ENCODE results near the gene GRPEL1. TPM values are rescaled to one million over a fixed set of nuclear protein-coding genes. Genes with fewer than 3 reads are reported as not detected.

The GRPEL1 gene
- total and polyA plus RNA-seq, 2 experiments from 2014 or later, result 27.4 to 112 TPM

DNA sequence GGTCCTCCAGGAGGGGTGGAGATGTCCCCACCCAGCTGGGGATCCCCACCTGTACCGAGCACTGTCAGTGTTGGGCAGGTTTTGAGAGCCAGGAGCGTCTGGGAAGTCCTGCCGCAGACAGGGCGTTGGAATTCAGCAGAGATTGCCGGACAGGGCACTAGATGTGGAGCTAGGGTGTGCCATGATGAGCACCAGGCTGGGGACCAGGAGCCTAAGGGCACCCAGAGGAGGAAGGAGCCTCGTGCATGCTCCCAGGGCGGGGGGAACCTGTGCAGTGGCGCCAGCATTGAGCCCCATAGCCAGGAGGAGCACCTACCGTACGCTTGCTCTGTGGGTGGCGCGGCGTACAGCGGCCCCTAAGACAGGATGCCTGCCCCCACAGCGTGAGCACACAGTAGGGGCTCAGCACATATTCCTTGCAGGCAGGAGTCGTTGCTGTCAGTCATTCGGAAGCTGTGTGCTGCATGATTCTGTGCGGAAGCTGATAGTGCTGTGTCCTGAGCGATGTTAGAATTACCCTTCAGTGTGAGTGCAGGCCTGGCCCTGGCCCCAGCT is 43.5 kb downstream of the GRPEL1 start:
- Histone ChIP-seq H2AFZ (no peak overlapping the region), H3F3A (replicated peaks; ENCODE audit: low read depth) (no peaks in the 10 kb centered on the region), H3K4me2 (no peak overlapping the region), H3K36me3 (ENCODE audit: insufficient read depth) (no peaks in the 10 kb centered on the region; the same call in 1 of the 2 replicates), H3K27ac (ENCODE audit: low read depth) (no peak overlapping the region), H3K27me3 (ENCODE audit: insufficient read depth) (no peaks in the 10 kb centered on the region), H3K9me2 (ENCODE audit: insufficient read depth) (no peaks in the 10 kb centered on the region), H3K4me3 (no peak overlapping the region), H3K4me1 (ENCODE audit: insufficient read depth) (no peaks in the 10 kb centered on the region; the same call in 1 of the 2 replicates), H4K20me1 (replicated peaks; ENCODE audit: insufficient read depth) (peaks cover 7% of the 10 kb centered on the region), H3K79me2 (replicated peaks; ENCODE audit: insufficient read depth) (peaks cover 3% of the 10 kb centered on the region; the same call in 1 of the 2 replicates)
- peaks cover 30% of the 10 kb centered on the region for H3K4me1 Mint-ChIP-seq
- no peaks in the 10 kb centered on the region; the same call in 2 of the 3 replicates for H3K9me3 Mint-ChIP-seq
- H3K4me3 Mint-ChIP-seq, result no peak overlapping the region
- TF ChIP-seq POLR2AphosphoS5 (IDR thresholded peaks at IDR 0.05; ENCODE audit: low read depth) (no peak), EZH2phosphoT487 (IDR thresholded peaks at IDR 0.05; ENCODE audit: unreplicated experiment) (no peak), ZNF114 (CRISPR knock-in tag; IDR thresholded peaks at IDR 0.05) (no peak), STAT1 (IDR thresholded peaks at IDR 0.05; ENCODE audit: unreplicated experiment) (no peak), JUNB (IDR thresholded peaks at IDR 0.05; ENCODE audit: unreplicated experiment) (no peak), NANOG (IDR thresholded peaks at IDR 0.05; ENCODE audit: borderline replicate concordance) (no peak)
- TF ChIP-seq, protein P1, sequence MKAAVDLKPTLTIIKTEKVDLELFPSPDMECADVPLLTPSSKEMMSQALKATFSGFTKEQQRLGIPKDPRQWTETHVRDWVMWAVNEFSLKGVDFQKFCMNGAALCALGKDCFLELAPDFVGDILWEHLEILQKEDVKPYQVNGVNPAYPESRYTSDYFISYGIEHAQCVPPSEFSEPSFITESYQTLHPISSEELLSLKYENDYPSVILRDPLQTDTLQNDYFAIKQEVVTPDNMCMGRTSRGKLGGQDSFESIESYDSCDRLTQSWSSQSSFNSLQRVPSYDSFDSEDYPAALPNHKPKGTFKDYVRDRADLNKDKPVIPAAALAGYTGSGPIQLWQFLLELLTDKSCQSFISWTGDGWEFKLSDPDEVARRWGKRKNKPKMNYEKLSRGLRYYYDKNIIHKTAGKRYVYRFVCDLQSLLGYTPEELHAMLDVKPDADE (IDR thresholded peaks at IDR 0.05), result no peak
- no peak for DNase-seq (ENCODE audit: low spot score)
- peaks cover 8% of the 10 kb centered on the region for H3K27me3 Mint-ChIP-seq (ENCODE audit: insufficient read depth, low read depth, poor library complexity)
- H3K36me3 Mint-ChIP-seq (ENCODE audit: low read depth), result peaks cover 58% of the 10 kb centered on the region
- ATAC-seq, result no peak
- H3K27ac Mint-ChIP-seq, result 0 out of 2 replicates have a peak overlapping the region, but pooled peaks have one; percentile 56

DNA sequence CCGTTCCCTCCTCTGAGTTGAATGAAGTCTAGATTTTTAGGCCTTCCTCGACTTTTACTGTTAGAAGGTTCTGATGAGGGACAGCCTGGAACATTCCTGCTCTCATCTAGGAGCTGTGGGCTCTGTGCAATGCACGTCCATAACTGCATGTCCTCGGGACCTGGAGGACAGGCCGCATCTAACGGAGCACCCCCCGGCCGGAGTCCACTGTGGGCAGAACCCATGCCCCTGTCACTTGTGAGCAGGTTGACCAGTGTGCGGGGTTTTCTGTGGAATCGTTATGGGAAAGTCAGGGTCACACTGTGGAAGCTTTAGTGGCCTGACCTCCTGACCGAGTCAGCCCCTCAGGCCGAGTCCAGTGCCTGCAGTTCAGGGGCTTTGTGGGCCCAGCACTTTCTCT is 44.0 kb downstream of the GRPEL1 start:
- no peak overlapping the region for H2AFZ ChIP-seq
- H3K27me3 ChIP-seq (ENCODE audit: insufficient read depth), result no peaks in the 10 kb centered on the region
- H3K27ac Mint-ChIP-seq, result no peak overlapping the region
- H3K4me1 ChIP-seq (ENCODE audit: insufficient read depth), result no peaks in the 10 kb centered on the region; the same call in 1 of the 2 replicates
- no peak for DNase-seq (ENCODE audit: low spot score)
- no peak overlapping the region for H3K27ac ChIP-seq (ENCODE audit: low read depth)
- H3K4me2 ChIP-seq, result no peak overlapping the region
- no peak for ATAC-seq
- H3K79me2 ChIP-seq (replicated peaks; ENCODE audit: insufficient read depth), result peaks cover 6% of the 10 kb centered on the region; the same call in 1 of the 2 replicates
- H3K4me3 Mint-ChIP-seq, result no peak overlapping the region
- H3K4me3 ChIP-seq, result no peak overlapping the region
- peaks cover 8% of the 10 kb centered on the region for H3K27me3 Mint-ChIP-seq (ENCODE audit: insufficient read depth, low read depth, poor library complexity)
- peaks cover 59% of the 10 kb centered on the region for H3K36me3 Mint-ChIP-seq (ENCODE audit: low read depth)
- H4K20me1 ChIP-seq (replicated peaks; ENCODE audit: insufficient read depth), result peaks cover 7% of the 10 kb centered on the region
- no peaks in the 10 kb centered on the region for H3K36me3 ChIP-seq (ENCODE audit: insufficient read depth)
- peaks cover 33% of the 10 kb centered on the region for H3K4me1 Mint-ChIP-seq
- H3K9me2 ChIP-seq (ENCODE audit: insufficient read depth), result no peaks in the 10 kb centered on the region
- no peaks in the 10 kb centered on the region; the same call in 2 of the 3 replicates for H3K9me3 Mint-ChIP-seq
- H3F3A ChIP-seq (replicated peaks; ENCODE audit: low read depth), result no peaks in the 10 kb centered on the region
- TF ChIP-seq CREB1 (CRISPR knock-in tag; IDR thresholded peaks at IDR 0.05; ENCODE audit: low read depth), result no peak
- no peak for TF ChIP-seq EZH2phosphoT487 (IDR thresholded peaks at IDR 0.05; ENCODE audit: unreplicated experiment)
- TF ChIP-seq, protein P2, sequence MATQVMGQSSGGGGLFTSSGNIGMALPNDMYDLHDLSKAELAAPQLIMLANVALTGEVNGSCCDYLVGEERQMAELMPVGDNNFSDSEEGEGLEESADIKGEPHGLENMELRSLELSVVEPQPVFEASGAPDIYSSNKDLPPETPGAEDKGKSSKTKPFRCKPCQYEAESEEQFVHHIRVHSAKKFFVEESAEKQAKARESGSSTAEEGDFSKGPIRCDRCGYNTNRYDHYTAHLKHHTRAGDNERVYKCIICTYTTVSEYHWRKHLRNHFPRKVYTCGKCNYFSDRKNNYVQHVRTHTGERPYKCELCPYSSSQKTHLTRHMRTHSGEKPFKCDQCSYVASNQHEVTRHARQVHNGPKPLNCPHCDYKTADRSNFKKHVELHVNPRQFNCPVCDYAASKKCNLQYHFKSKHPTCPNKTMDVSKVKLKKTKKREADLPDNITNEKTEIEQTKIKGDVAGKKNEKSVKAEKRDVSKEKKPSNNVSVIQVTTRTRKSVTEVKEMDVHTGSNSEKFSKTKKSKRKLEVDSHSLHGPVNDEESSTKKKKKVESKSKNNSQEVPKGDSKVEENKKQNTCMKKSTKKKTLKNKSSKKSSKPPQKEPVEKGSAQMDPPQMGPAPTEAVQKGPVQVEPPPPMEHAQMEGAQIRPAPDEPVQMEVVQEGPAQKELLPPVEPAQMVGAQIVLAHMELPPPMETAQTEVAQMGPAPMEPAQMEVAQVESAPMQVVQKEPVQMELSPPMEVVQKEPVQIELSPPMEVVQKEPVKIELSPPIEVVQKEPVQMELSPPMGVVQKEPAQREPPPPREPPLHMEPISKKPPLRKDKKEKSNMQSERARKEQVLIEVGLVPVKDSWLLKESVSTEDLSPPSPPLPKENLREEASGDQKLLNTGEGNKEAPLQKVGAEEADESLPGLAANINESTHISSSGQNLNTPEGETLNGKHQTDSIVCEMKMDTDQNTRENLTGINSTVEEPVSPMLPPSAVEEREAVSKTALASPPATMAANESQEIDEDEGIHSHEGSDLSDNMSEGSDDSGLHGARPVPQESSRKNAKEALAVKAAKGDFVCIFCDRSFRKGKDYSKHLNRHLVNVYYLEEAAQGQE (IDR thresholded peaks at IDR 0.05; ENCODE audit: unreplicated experiment), result no peak
- no peak for TF ChIP-seq ZNF114 (CRISPR knock-in tag; IDR thresholded peaks at IDR 0.05)
- TF ChIP-seq, protein P3, sequence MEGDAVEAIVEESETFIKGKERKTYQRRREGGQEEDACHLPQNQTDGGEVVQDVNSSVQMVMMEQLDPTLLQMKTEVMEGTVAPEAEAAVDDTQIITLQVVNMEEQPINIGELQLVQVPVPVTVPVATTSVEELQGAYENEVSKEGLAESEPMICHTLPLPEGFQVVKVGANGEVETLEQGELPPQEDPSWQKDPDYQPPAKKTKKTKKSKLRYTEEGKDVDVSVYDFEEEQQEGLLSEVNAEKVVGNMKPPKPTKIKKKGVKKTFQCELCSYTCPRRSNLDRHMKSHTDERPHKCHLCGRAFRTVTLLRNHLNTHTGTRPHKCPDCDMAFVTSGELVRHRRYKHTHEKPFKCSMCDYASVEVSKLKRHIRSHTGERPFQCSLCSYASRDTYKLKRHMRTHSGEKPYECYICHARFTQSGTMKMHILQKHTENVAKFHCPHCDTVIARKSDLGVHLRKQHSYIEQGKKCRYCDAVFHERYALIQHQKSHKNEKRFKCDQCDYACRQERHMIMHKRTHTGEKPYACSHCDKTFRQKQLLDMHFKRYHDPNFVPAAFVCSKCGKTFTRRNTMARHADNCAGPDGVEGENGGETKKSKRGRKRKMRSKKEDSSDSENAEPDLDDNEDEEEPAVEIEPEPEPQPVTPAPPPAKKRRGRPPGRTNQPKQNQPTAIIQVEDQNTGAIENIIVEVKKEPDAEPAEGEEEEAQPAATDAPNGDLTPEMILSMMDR (conservative IDR thresholded peaks at IDR 0.05; ENCODE audit: low read depth in 2 of 2), result no peak
- no peak for TF ChIP-seq JUNB (IDR thresholded peaks at IDR 0.05; ENCODE audit: unreplicated experiment)
